ENCODE results near the gene AP1B1. TPM values are rescaled to one million over a fixed set of nuclear protein-coding genes. Genes with fewer than 3 reads are reported as not detected.
"Not testable (repeated sequence)": the region's sequence is repeated elsewhere in the genome, so short reads cannot be mapped to it uniquely, and the experiment has no call there.

The AP1B1 gene
- polyA plus RNA-seq, 1 donor (not counting 4 experiments of a cell fraction or from before 2014, with no cell fraction given), result 55.3 TPM

GRCh38 chr22:29412772-29413171 lies 24.4 kb upstream of the AP1B1 start:
- H3K4me2 ChIP-seq (ENCODE audit: control insufficient read depth, extremely low read depth, insufficient read depth, low read depth, low read length); H3K9me1 ChIP-seq (ENCODE audit: control insufficient read depth, extremely low read depth, insufficient read depth, low read length); DNase-seq (ENCODE audit: low read depth, low spot score); dilution Hi-C loops (cut with MboI; ENCODE audit: extremely low pct_ligation_motif_present, low sequenced_read_pairs); H3K36me3 ChIP-seq (ENCODE audit: control insufficient read depth in 2 of 2, extremely low read depth in 1 of 2, insufficient read depth in 2 of 2, low read length in 2 of 2); H3K79me2 ChIP-seq (ENCODE audit: control insufficient read depth, insufficient read depth, low read length); H3K4me3 ChIP-seq (ENCODE audit: control insufficient read depth in 2 of 3, extremely low read depth in 1 of 3, insufficient read depth in 2 of 3, low read depth in 1 of 3, low read length in 3 of 3); H4K20me1 ChIP-seq (ENCODE audit: control insufficient read depth, extremely low read depth, insufficient read depth, low read length); H3K9ac ChIP-seq (ENCODE audit: control insufficient read depth, extremely low read depth, insufficient read depth, low read length); H3K4me1 ChIP-seq (ENCODE audit: control insufficient read depth, extremely low read depth, insufficient read depth, low read length); H2AFZ ChIP-seq (ENCODE audit: control insufficient read depth, low read length); H3K27me3 ChIP-seq (ENCODE audit: control insufficient read depth, extremely low read depth, insufficient read depth, low read length); H3K27ac ChIP-seq (ENCODE audit: control insufficient read depth, insufficient read depth, low read length); H3K9me3 ChIP-seq (ENCODE audit: control insufficient read depth, low read depth, low read length): not testable (repeated sequence)
- peak; percentile 91 for FAIRE-seq
- TF ChIP-seq CTCF (optimal IDR thresholded peaks at IDR 0.05 in 1 of 3, IDR thresholded peaks at IDR 0.05 in 1 of 3, conservative IDR thresholded peaks at IDR 0.05 in 1 of 3; ENCODE audit: extremely low read depth in 1 of 3, insufficient read depth in 2 of 3, low read length in 3 of 3), result peak in 2 of 3 experiments; percentile 33 to 58

GRCh38 chr22:29411569-29412211 lies 23.3 kb upstream of the AP1B1 start:
- FAIRE-seq; dilution Hi-C loops (cut with MboI; ENCODE audit: extremely low pct_ligation_motif_present, low sequenced_read_pairs); H3K27me3 ChIP-seq (ENCODE audit: control insufficient read depth, extremely low read depth, insufficient read depth, low read length); H3K9me1 ChIP-seq (ENCODE audit: control insufficient read depth, extremely low read depth, insufficient read depth, low read length); H3K4me1 ChIP-seq (ENCODE audit: control insufficient read depth, extremely low read depth, insufficient read depth, low read length); H4K20me1 ChIP-seq (ENCODE audit: control insufficient read depth, extremely low read depth, insufficient read depth, low read length); H2AFZ ChIP-seq (ENCODE audit: control insufficient read depth, low read length); H3K4me3 ChIP-seq (ENCODE audit: control insufficient read depth in 2 of 3, extremely low read depth in 1 of 3, insufficient read depth in 2 of 3, low read depth in 1 of 3, low read length in 3 of 3); H3K9ac ChIP-seq (ENCODE audit: control insufficient read depth, extremely low read depth, insufficient read depth, low read length); H3K9me3 ChIP-seq (ENCODE audit: control insufficient read depth, low read depth, low read length); H3K27ac ChIP-seq (ENCODE audit: control insufficient read depth, insufficient read depth, low read length); DNase-seq (ENCODE audit: low read depth, low spot score); H3K4me2 ChIP-seq (ENCODE audit: control insufficient read depth, extremely low read depth, insufficient read depth, low read depth, low read length); H3K79me2 ChIP-seq (ENCODE audit: control insufficient read depth, insufficient read depth, low read length); H3K36me3 ChIP-seq (ENCODE audit: control insufficient read depth in 2 of 2, extremely low read depth in 1 of 2, insufficient read depth in 2 of 2, low read length in 2 of 2): not testable (repeated sequence)

GRCh38 chr22:29408940-29409339 lies 20.6 kb upstream of the AP1B1 start:
- H3K4me1 ChIP-seq (ENCODE audit: control insufficient read depth, extremely low read depth, insufficient read depth, low read length), result no peaks in the 10 kb centered on the region

More at GRCh38 chr22:29408940-29409339, 20.6 kb upstream of the AP1B1 start:
- Histone ChIP-seq H3K9me3 (ENCODE audit: control insufficient read depth, low read depth, low read length) (no peaks in the 10 kb centered on the region), H3K4me2 (ENCODE audit: control insufficient read depth, extremely low read depth, insufficient read depth, low read depth, low read length) (no peak overlapping the region), H2AFZ (ENCODE audit: control insufficient read depth, low read length) (peak overlapping the region; percentile 12), H3K27me3 (ENCODE audit: control insufficient read depth, extremely low read depth, insufficient read depth, low read length) (no peaks in the 10 kb centered on the region), H3K79me2 (ENCODE audit: control insufficient read depth, insufficient read depth, low read length) (no peaks in the 10 kb centered on the region), H3K27ac (ENCODE audit: control insufficient read depth, insufficient read depth, low read length) (no peak overlapping the region), H3K9me1 (ENCODE audit: control insufficient read depth, extremely low read depth, insufficient read depth, low read length) (no peaks in the 10 kb centered on the region), H3K9ac (ENCODE audit: control insufficient read depth, extremely low read depth, insufficient read depth, low read length) (no peak overlapping the region), H3K4me3 (ENCODE audit: control insufficient read depth in 2 of 3, extremely low read depth in 1 of 3, insufficient read depth in 2 of 3, low read depth in 1 of 3, low read length in 3 of 3) (no peak overlapping the region), H3K36me3 (ENCODE audit: control insufficient read depth in 2 of 2, extremely low read depth in 1 of 2, insufficient read depth in 2 of 2, low read length in 2 of 2) (no peaks in the 10 kb centered on the region), H4K20me1 (ENCODE audit: control insufficient read depth, extremely low read depth, insufficient read depth, low read length) (no peaks in the 10 kb centered on the region)
- no peak for FAIRE-seq
- no peak for DNase-seq (ENCODE audit: low read depth, low spot score)
- TF ChIP-seq EZH2 (IDR thresholded peaks at IDR 0.05; ENCODE audit: low read length) (no peak), CTCF (optimal IDR thresholded peaks at IDR 0.05 in 1 of 3, IDR thresholded peaks at IDR 0.05 in 1 of 3, conservative IDR thresholded peaks at IDR 0.05 in 1 of 3; ENCODE audit: extremely low read depth in 1 of 3, insufficient read depth in 2 of 3, low read length in 3 of 3) (no peak)
- dilution Hi-C loops (cut with MboI; ENCODE audit: extremely low pct_ligation_motif_present, low sequenced_read_pairs), result no loop called here

Data from keratinocyte (primary cell).